GM04503 (cell line): Measurements from ENCODE around the gene CPAMD8.
"Not testable (repeated sequence)": the region's sequence is repeated elsewhere in the genome, so short reads cannot be mapped to it uniquely, and the experiment has no call there.

Source experiments
- DNase-seq: peaks from one replicate; pipeline ENCODE4 v3.0.0-alpha.2; 2012; ENCODE audit warnings: low read depth

CPAMD8 gene

DNA sequence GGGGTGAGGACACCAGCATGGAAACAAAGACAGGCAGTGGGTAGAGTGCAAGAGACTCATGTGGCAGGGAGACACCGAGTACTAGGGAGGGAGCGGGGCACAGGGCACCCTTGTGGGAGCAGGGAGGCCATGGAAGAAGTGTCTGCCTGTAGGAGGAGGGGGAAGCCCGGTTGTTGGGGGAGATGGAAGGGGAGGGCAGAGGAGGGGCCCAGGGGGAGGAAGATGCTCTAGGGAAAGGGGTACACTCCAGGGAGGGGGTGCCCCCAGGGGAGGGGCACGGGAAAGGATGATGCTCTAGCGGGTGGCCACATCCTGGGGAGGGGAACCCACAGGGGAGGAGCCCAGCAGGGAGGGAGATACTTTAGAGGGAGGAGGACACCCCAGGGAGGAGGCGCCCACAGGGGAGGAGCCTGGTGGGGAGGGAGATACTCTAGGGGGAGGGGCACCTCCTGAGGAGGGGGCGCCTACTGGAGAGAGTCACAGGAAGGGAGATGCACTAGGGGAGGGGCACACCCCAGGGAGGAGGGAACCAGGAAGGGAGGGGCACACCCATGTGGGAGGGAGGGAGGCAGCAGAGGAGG lies 24.9 kb downstream of the CPAMD8 start:
- DNase-seq, result no peak

DNA sequence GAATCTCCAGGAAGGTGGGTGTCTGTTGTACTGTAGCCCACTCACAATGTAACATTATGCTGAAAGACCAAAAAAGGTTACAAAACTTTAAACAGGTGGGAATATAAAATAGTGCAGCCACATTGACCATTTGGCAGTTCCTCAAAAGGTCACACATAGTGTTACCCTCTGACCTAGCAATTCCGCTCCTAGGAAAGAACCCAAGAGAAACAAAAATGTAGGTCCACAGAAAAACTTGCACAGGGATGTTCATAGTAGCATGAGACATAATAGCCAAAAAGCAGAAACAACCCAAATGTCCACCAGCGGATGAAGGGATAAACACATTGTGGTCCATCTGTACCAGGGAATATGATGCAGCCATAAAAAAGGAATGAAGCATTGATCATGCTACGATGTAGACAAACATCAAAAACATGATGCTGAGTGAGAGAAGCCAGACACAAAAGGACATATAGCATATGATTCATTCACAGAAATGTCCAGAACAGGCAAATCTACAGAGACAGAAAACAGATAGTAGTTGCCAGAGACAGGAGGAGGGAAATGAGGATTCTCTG lies 27.9 kb downstream of the CPAMD8 start:
- no peak for DNase-seq

DNA sequence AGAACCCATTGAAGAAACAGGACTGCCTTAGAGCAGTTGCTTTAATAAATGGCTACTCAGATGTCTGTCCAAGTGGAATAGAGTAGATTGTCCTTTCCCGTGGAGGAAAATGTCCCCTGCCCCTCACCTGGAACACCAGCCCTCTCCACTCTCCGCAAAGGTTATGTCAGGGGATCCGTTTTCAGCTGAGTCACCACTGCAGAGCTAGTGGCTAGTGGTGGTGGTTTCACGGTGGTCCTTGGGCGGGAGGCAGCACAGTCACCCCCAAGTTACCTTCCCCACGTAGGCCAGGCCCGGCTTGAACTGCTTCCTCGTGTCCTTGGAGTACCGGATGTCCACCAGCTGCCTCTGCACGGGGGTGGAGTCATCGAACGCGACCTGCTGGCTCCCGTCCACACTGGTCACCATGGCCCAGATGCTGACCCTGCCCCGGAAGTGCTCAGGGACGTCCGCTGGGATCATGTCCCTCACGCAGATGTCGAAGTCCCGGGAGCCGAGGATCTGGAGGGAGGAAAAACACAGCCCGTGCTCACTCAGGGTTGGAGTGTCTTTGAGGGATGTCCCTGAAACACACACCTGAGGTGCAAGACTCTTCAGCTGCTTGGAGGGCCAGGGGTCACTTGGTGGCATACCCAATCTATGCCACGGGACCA lies 29.6 kb downstream of the CPAMD8 start:
- DNase-seq, result not testable (repeated sequence)

DNA sequence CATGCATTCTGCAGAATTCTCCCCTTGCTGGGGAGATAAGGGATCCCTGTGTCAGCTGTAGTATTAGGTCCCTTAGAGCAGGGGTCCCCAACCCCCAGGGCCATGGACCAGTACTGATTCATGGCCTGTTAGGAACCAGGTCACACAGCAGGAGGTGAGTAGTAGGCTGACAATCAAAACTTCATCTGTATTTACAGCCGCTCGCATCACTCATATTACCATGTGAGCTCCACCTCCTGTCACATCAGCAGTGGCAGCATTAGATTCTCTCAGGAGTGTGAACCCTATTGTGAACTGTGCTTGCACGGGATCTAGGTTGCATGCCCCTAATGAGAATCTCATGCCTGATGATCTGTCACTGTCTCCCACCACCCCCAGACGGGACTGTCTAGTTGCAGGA lies 37.9 kb downstream of the CPAMD8 start:
- DNase-seq, result no peak

DNA sequence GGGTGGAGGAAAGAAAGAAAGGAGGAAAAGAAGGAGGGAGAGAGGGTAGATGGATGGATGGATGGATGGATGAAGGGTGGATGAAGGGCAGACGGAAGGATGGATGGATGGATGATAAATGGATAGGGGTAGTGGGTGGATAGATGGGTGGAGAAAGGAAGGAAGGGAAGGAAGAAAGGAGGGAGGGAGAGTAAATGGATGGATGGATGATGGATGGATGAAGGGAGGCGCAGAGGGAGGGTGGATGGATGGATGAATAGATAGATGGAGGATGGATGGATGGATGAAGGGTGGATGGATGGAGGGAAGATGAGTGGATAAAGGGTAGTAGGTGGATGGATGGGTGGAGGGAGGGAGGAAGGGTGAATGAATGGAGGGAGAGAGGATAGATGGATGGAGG lies 41.2 kb downstream of the CPAMD8 start:
- DNase-seq, result no peak

DNA sequence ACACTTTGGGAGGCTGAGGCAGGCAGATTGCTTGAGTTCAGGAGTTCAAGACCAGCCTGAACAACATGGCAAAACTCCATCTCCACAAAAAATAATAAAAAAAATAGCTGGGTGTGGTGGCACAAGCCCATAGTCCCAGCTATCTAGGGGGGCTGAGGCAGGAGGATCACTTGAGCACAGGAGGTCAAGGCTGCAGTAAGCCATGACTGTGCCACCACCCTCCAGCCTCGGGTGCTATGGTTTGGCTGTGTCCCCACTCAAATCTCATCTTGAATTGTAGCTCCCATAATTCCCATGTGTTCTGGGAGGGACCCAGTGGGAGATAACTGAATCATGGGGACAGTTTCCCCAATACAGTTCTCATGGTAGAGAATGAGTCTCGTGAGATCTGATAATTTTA lies 44.0 kb downstream of the CPAMD8 start:
- DNase-seq, result not testable (repeated sequence)

DNA sequence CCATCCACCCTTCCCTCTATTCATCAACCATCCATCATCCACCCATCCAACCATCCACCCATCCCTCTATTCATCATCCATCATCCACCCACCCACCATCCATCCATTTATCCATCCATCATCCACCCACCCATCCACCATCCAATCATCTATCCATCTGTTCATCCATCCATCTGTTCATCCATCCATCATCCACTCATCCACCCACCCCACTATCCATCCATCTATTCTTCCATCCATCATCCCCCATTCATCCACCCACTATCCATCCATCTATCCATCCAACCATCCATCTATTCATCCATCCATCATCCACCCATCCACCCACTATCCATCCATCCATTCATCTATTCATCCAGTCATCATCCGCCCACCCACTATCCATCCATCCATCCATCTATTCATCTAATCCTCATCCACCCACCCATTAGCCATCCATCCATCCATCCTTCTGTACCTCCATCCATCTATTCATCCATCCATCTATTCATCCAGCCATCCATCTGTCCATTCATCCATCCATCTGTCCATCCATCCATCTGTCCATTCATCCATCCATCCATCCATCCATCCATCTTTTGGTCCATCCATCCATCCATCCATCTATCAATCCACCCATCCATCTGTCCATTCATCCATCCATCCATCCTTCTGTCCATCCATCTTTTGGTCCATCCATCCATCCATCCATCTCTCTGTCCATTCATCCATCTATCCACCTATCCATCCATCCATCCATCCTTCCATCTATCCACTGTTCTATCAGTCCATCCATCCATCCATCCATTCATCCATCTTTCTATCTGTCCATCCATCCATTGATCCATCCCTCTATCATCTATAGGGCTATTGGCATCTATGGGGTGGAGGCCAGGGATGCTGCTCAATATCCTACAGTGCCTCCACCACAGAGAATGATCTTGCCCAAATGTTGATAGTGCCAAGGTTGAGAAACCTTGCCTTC lies 47.5 kb downstream of the CPAMD8 start:
- DNase-seq, result no peak

DNA sequence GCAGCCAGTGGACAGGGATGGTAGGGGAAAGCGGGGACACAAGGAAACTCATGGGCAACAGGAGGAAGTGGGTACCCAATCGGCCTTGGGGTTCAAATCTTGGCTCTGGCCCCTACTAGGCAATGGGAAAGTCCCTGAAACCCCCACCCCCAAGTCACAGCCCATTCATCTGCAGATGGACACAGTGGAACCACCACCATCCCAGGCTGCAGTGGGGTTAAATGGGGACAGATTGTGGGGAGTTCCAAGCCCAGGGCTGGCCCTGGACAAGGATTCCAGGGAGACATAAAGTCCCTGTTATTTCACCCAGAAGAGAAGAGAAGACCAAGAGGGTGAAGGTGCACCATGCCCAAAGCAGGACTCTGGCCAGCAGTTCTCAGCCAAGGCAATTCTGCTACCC lies 48.5 kb downstream of the CPAMD8 start:
- DNase-seq, result no peak

DNA sequence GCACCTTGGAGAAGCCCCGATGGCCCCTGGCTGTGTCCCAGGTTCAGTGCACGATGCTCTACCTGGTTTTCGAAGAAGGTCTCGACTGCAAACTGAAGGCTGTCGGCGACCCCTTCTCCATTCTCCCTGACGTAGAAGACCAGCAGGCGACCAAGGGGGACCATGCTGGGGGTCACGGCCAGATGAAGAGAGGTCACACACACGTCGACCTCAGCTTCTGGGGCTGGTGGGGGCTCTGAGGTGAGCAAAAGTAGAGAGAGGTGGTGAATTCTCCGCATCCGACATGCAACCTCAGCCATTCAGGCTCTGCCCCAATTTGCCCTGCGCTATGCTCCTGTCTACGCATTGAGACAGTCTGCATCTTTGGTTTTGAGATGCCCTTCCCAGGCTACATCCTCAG lies 49.3 kb downstream of the CPAMD8 start:
- DNase-seq, result no peak

DNA sequence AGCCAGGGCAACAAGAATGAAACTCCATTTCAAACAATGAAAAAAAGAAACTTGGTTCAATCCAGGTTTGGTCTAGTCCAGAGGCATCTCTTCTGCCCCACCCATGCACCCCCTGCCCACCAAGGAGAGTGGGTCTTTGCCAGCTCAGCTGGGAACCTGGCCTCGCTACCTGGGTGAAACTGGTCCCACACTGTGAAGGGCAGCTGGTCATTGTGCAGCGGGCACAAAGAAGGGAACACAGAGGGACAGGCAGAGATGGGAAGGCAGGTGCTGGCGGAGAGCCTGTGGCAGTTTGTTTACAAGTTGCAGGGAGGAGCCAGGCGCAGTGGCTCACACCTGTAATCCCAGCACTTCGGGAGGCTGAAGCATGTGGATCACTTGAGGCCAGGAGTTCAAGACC lies 50.2 kb downstream of the CPAMD8 start:
- DNase-seq, result no peak

DNA sequence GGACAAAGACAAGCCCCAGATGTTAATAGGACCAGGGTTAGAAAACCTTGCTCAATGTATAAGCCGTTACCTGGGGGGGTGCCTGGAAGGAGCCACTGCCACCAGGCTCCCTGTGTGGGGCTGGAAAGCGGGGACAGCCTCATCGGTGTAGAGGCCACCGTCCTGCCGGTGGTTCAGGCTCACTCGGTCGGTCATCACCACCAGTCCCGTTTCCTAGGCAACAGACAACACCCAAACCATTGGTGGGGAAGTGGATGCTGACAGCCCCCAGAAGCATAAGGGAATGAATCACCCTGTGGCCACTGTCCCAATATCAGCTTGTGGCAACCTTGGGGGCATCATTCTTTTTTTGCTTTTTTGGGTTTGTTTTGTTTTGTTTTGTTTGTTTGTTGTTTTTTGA lies 55.8 kb downstream of the CPAMD8 start:
- DNase-seq, result no peak

DNA sequence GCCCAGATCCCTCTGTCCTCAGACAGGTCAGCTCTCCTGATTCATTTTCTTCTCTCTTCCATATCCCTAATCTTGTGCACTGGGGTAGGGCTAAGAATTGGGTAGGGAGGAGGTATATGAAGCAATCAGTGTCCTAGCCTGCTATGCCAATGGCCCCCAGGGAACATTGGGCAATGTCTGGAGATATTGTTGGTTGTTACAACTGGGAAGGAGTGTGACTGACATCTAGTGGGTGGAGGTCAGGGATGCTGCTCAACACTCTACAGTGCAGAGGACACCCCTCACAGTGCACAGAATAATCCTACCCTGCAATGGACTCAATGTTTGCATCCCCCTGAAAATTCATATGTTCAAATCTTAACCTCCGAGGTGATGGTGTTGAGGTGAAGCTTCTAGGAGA lies 57.5 kb downstream of the CPAMD8 start:
- DNase-seq, result no peak

DNA sequence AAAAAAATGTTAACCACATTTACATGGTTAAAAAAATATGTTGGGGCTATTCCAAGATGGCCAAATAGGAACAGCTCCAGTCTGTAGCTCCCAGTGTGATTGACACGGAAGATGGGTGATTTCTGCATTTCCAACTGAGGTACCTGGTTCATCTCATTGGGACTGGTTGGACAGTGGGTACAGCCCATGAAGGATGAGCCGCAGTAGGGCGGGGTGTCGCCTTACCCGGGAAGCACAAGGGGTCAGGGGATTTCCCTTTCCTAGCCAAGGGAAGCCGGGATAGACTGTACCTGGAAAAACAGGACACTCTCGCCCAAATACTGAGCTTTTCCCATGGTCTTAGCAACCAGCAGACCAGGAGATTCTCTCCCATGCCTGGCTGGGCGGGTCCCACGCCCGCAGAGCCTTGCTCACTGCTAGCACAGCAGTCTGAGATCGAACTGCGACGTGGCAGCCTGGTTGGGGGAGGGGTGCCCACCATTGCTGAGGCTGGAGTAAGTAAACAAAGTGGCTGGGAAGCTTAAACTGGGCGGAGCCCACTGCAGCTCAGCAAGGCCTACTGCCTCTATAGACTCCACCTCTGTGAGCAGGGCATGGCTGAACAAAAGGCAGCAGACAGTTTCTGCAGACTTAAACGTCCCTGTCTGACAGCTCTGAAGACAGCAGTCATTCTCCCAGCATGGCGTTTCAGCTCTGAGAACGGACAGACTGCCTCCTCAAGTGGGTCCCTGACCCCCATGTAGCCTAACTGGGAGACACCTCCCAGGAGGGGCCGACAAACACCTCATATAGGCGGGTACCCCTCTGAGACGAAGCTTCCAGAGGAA lies 65.4 kb downstream of the CPAMD8 start:
- DNase-seq, result not testable (repeated sequence)

DNA sequence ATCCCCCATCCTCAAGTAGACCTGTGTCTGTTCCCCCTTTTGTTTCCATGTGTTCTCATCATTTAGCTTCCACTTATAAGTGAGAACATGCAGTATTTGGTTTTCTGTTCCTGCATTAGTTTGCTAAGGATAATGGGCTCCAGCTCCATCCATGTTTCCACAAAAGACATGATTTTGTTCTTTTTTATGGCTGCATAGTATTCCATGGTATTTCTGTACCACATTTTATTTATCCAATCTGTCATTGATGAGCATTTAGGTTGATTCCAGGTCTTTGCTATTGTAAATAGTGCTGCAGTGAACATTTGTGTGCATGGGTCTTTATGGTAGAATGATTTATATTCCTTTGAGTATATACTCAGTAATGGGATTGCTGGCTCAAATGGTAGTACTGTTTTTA lies 68.3 kb downstream of the CPAMD8 start:
- DNase-seq, result not testable (repeated sequence)

DNA sequence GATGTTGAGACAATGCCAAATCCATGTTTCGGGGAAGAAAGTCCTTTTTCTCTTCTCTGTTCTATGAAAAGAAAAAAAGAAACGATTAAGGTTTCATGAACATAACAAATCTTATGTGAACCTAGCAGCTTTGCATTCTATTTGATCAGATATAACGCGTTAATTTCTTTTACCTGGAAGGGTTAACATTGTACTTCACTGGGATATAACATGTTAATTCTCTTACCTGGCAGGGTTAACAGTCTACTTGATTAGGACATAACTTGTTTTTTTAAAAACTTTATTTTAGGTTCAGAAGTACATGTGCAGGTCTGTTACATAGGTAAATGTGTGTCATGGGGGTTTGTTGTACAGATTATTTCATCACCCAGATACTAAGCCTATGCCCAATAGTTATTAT lies 68.8 kb downstream of the CPAMD8 start:
- DNase-seq, result no peak

DNA sequence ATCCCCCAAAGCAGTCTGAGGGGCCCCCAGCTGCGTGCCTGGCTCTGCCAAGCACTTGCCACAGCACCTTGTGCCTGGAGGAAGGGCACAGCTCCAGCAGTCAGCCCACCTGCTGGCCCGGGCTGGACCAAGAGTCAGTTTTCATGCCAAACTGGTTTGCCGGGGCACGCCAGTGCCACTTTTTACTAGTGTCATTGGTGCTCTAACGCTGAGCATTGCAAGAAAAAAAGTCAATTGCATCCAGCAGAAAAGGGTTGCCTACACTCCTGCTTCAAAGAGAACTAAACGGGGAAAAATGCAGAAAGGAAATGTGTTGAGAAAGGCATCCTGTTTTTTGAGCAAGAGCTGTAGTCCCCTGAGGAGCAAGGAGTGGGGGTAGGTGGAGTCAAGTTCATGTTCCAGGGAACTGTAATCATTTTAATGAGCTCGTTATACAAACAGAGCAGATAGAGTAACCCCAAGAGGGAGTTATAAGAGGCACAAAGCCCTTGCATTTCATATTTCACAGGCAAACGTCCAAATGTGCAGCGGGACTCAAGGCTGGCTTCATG lies 69.4 kb downstream of the CPAMD8 start:
- DNase-seq, result peak; percentile 10

DNA sequence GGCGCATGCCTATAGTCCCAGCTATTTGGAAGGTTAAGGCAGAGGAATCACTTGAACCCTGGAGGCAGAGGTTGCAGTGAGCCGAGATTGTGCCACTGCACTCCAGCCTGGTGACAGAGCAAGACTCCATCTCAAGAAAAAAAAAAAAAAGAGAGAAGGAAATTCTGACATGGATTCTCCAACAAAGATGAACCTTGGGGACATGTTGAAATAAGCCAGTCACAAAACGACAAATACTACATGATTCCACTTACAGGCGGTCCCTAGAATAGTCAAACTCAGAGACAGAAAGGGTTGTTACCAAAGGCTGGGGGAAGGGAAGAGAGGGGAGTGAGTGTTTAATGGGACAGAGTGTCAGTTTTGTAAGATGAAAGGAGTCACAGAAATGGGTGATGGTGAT lies 71.4 kb downstream of the CPAMD8 start:
- DNase-seq, result no peak

DNA sequence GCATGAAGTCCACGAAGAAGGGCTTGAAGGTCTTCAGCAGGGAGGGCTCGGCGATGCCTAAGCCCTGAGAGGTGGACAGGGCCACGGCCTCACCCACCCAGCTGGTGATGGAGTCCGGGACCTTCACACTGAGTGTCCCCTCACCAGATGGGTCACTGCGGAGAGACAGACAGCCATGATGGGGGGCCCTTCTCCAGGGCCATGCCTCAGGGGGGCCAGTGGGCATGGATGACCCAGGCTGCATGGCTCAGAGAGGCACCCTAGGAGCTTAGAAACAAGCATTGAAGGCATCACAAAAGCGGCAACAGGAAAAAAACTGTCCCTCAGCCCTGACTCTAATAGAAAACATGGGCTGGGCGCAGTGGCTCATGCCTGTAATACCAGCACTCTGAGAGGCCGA lies 74.6 kb downstream of the CPAMD8 start:
- DNase-seq, result no peak

DNA sequence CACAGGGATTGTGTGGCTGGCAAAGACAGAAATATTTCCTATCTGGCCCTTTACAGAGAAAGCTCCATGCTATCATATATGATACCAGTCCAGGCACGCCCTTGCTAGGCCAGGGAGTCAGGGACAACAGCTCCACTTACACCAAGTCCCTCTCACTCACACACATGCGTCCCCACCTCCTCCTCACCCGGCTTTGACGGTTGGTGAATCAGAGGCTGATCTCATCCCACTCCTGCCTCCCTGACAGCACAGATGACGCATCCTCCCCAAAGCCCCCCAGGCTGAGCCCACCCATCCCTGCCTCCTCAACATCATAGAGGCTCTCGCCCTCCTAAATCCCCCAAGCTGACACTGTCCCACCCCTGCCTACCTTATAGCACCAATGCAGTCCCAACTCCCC lies 75.1 kb downstream of the CPAMD8 start:
- no peak for DNase-seq

DNA sequence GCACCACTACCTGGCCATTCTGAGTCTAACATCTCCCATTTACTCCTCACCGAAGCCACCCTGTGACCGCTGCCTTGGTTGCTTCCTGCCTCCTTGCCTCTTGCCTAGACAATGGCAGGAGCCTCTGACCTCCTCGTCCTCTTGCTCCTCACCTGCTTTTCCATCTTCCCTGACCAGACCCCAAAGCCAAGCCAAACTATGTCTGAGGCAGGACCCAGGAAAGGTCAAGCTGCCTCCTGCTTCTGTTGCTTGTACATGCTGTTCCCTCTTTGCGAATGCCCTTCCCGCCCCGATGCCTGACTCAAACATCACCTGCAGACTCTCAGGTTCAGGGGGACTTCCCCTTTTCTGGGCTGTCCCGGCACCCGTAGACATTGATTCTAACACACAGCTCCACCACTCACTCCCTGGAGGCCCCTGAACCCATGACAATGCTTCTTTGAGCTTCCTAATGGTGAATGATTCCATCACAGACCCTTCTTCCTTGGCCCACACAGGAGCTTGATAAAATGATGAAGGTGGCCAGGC lies 77.0 kb downstream of the CPAMD8 start:
- no peak for DNase-seq
